Measurements from ENCODE around the gene CLCNKB.
"Not testable (repeated sequence)": the region's sequence is repeated elsewhere in the genome, so short reads cannot be mapped to it uniquely, and the experiment has no call there.

Gene CLCNKB

GRCh38 chr1:16050328-16050727, 6.7 kb downstream of the CLCNKB start:
- no peak for ATAC-seq
- no peak for TF ChIP-seq SNAI2 (CRISPR knock-in tag; IDR thresholded peaks at IDR 0.05)
- TF ChIP-seq, protein P1, sequence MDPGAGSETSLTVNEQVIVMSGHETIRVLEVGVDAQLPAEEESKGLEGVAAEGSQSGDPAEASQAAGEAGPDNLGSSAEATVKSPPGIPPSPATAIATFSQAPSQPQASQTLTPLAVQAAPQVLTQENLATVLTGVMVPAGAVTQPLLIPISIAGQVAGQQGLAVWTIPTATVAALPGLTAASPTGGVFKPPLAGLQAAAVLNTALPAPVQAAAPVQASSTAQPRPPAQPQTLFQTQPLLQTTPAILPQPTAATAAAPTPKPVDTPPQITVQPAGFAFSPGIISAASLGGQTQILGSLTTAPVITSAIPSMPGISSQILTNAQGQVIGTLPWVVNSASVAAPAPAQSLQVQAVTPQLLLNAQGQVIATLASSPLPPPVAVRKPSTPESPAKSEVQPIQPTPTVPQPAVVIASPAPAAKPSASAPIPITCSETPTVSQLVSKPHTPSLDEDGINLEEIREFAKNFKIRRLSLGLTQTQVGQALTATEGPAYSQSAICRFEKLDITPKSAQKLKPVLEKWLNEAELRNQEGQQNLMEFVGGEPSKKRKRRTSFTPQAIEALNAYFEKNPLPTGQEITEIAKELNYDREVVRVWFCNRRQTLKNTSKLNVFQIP (CRISPR knock-in tag; IDR thresholded peaks at IDR 0.05; ENCODE audit: borderline replicate concordance, low read depth), result no peak
- no peak for TF ChIP-seq BACH2 (CRISPR knock-in tag; IDR thresholded peaks at IDR 0.05; ENCODE audit: borderline replicate concordance)
- no peak for TF ChIP-seq ZFP30 (CRISPR knock-in tag; IDR thresholded peaks at IDR 0.05)
- TF ChIP-seq OSR1 (CRISPR knock-in tag; IDR thresholded peaks at IDR 0.05), result no peak
- TF ChIP-seq CSDC2 (CRISPR knock-in tag; IDR thresholded peaks at IDR 0.05), result no peak
- TF ChIP-seq ZNF8 (CRISPR knock-in tag; IDR thresholded peaks at IDR 0.05), result no peak
- TF ChIP-seq ZC3H10 (CRISPR knock-in tag; IDR thresholded peaks at IDR 0.05), result no peak

- ATAC-seq, result no peak
- TF ChIP-seq ZC3H10 (CRISPR knock-in tag; IDR thresholded peaks at IDR 0.05) (no peak), ZFP30 (CRISPR knock-in tag; IDR thresholded peaks at IDR 0.05) (no peak), CSDC2 (CRISPR knock-in tag; IDR thresholded peaks at IDR 0.05) (no peak), ESRRG (CRISPR knock-in tag; IDR thresholded peaks at IDR 0.05) (no peak), TSHZ2 (CRISPR knock-in tag; IDR thresholded peaks at IDR 0.05) (no peak), CREB5 (CRISPR knock-in tag; IDR thresholded peaks at IDR 0.05; ENCODE audit: low read depth) (no peak), TCF4 (CRISPR knock-in tag; IDR thresholded peaks at IDR 0.05; ENCODE audit: borderline replicate concordance) (no peak), ZNF8 (CRISPR knock-in tag; IDR thresholded peaks at IDR 0.05) (no peak)
- TF ChIP-seq, protein P2, sequence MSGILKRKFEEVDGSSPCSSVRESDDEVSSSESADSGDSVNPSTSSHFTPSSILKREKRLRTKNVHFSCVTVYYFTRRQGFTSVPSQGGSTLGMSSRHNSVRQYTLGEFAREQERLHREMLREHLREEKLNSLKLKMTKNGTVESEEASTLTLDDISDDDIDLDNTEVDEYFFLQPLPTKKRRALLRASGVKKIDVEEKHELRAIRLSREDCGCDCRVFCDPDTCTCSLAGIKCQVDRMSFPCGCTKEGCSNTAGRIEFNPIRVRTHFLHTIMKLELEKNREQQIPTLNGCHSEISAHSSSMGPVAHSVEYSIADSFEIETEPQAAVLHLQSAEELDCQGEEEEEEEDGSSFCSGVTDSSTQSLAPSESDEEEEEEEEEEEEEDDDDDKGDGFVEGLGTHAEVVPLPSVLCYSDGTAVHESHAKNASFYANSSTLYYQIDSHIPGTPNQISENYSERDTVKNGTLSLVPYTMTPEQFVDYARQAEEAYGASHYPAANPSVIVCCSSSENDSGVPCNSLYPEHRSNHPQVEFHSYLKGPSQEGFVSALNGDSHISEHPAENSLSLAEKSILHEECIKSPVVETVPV (CRISPR knock-in tag; IDR thresholded peaks at IDR 0.05), result no peak
These were observed 7.5 kb downstream of the CLCNKB start for GRCh38 chr1:16051039-16051438.

DNA sequence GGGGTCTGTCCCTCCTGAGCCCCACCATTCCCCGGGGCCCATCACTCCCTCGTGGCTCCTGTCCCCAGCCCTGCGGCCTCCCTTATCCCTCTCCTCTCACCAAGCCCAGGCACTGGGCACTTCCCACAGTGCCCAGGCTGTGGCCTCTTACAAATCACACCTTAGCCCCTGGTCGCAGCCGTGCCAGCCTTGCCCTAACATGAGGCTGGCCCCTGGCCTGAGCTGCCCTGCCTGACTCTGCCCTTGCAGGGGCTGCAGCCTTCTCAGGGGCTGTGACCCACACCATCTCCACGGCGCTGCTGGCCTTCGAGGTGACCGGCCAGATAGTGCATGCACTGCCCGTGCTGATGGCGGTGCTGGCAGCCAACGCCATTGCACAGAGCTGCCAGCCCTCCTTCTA, 8.4 kb downstream of the CLCNKB start:
- not testable (repeated sequence) for ATAC-seq

GRCh38 chr1:16053781-16054502, 10.4 kb downstream of the CLCNKB start:
- ATAC-seq, result no peak
- TF ChIP-seq, protein P1 (CRISPR knock-in tag; IDR thresholded peaks at IDR 0.05; ENCODE audit: borderline replicate concordance, low read depth), result no peak
- TF ChIP-seq BACH2 (CRISPR knock-in tag; IDR thresholded peaks at IDR 0.05; ENCODE audit: borderline replicate concordance), result no peak
- no peak for TF ChIP-seq ZC3H10 (CRISPR knock-in tag; IDR thresholded peaks at IDR 0.05)
- no peak for TF ChIP-seq TSHZ2 (CRISPR knock-in tag; IDR thresholded peaks at IDR 0.05)
- TF ChIP-seq CREB5 (CRISPR knock-in tag; IDR thresholded peaks at IDR 0.05; ENCODE audit: low read depth), result no peak
- no peak for TF ChIP-seq GLIS3 (CRISPR knock-in tag; IDR thresholded peaks at IDR 0.05)
- TF ChIP-seq RARB (CRISPR knock-in tag; IDR thresholded peaks at IDR 0.05), result no peak
- TF ChIP-seq TCF4 (CRISPR knock-in tag; IDR thresholded peaks at IDR 0.05; ENCODE audit: borderline replicate concordance), result no peak
- TF ChIP-seq ESRRG (CRISPR knock-in tag; IDR thresholded peaks at IDR 0.05), result no peak
- no peak for TF ChIP-seq ZFP30 (CRISPR knock-in tag; IDR thresholded peaks at IDR 0.05)
- TF ChIP-seq CSDC2 (CRISPR knock-in tag; IDR thresholded peaks at IDR 0.05), result no peak
- no peak for TF ChIP-seq ZNF8 (CRISPR knock-in tag; IDR thresholded peaks at IDR 0.05)
- TF ChIP-seq, protein P2 (CRISPR knock-in tag; IDR thresholded peaks at IDR 0.05), result no peak
